Putamen (tissue), 1 donor: ENCODE data around the gene ELMO1.

ENCODE experiments used
- DNase-seq: peaks from one replicate; pipeline ENCODE4 v3.0.0-alpha.2; 2016; ENCODE audit warnings: low spot score

Gene ELMO1

DNA sequence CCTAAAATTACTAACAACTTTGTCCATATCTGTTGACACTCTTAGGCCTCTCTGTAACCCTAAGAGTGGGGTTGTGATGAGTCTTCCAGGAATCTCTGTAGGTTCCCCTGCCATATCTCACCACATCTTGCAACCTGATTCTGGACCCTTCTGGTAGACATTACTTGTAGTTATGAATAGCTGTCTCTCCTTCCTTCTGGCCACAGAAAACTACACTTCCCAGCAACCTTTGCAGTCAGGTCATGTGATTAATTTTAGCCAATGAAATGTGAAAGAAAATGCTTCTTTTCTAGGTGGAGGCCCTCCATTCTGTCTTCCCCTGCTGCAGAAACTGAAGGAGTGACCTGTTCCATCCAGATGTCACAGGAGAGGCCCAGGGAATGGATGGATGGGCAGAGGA, 576.8 kb downstream of the ELMO1 start:
- DNase-seq, result no peak

DNA sequence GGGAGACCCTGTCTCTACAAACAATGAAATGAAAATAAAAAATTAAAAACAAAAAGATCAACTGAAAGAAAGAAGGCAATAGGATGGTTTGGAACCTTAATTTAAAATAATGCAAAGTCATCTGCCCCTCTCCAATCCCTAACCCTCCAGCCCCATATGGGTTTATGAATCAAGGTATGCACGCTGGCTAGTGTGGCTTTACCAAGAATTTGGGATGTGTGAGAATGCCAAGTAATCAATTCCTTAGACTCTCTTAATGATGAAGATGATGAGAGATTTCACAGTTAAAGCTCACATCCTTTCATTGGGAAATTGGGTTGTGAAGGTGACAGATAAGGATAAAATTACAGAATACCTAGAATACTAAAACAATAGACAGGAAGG, 577.3 kb downstream of the ELMO1 start:
- no peak for DNase-seq

DNA sequence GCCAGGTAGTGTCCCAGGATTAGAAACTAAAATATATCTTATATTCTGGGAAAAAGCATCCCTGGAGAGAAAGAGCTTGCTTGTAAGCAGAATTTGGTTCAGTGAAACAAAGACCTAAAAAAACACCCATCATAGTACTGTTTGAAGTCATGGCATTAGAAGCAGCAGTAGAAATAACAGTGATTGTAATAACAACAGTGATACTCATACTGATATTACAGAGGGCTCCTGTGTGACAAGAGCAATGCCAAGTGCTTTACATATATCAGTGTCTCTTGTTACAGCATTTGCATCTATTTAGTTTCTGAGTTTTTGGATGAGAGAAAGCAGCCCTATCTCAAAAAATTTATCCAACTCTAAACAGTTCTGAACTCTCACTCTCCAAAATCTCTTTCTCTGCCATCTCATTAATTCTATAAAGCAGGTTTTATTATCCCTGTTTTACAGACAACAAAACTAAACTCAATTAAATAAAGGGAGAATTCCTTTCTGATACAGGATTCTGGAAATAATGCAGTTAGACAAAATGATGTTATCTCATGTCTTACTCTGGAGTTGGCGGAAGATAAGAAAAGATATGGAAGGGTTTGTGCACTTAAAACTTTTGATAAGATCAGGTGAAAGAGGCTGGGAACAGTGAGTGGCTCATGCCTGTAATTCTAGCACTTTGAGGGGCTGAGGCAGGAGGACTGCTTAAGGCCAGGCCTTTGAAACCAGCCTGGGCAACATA, 577.9 kb downstream of the ELMO1 start:
- no peak for DNase-seq

DNA sequence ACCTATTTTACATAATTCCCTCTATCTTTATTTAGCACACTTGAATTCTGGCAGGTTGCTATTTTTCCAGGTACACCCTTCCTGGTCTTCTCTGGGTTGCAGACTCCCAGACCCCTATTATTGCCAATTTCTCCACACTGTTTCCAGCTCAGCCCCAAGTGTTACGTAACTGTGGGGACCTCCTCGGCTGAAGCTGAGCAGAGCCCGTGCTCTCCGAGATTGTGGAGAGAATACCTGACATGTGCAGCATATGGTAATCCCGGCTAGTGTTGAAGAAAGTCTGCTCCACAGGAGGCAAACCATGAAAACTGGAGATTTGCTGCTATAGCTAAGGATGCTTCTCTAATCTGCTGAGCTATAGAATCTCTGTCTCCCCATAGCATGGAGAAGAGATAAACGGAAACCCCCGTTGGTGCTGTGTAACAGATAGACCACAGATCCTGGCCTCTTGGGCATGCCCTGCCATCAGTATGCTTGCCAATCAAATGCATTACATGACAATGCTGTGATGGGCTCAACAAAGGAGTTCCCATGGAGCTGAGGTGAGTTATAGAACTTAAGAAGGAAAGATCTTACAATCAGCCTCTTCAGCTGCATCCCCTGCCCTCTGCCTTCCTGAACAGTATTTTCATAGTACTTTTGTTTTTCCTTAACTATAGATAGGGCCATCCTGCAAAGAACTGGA, 579.8 kb downstream of the ELMO1 start:
- DNase-seq, result no peak

DNA sequence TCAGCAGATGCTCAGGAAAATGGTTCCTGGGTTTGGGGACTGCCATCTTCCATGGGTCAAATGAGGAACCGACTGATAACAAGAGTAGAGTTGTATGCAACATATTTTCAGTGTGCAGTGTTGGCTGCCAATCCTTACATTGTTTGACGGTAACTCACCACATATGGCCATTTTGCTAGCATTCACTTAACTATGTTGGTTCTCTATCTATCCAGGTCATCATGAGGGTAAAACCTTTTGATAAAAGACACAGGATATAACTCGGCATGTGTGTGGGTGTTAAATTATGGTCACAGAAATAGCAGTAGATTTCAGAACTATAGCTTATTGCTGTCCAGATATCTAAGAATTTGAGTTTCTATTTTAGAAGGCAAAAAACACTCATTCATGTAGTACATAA, 583.6 kb downstream of the ELMO1 start:
- DNase-seq, result no peak

DNA sequence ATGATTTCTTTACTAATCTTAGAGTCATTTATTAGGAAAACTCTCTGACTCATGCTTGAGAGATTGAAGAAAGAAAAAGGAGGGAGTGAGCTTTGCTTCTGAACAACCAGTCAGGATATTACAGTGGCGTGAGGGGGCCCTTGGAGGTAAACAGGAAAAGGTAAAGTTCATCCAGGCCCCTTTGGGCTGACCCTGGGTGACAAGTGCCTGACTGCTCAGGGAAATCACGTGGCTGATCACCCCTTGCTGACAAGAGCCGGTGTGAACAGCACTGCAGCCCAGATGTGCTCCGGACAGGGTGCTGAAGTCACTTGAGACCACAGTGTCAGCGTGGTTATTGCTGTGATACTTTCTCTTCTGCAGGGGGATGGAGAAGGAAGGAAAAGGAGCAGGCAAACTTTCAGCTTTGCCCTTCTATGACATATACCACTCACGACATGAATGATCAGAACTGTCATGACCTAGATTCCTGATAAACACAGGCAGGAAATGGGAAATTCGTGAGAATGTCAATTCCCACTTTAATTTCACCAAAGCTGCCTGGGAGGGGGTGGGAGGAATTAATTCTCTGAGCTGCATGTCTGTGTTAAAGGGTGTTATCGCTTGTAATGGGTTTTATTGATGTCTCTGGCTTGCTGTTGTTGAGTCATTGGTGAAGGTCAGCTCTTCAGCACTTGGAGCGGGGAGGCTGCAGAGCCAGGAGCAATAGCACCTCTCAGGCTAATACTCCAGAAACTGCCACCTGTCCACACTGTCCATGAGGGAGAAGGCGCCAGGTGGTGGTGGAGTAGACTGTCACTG, 584.6 kb downstream of the ELMO1 start:
- DNase-seq, result peak; percentile 71

DNA sequence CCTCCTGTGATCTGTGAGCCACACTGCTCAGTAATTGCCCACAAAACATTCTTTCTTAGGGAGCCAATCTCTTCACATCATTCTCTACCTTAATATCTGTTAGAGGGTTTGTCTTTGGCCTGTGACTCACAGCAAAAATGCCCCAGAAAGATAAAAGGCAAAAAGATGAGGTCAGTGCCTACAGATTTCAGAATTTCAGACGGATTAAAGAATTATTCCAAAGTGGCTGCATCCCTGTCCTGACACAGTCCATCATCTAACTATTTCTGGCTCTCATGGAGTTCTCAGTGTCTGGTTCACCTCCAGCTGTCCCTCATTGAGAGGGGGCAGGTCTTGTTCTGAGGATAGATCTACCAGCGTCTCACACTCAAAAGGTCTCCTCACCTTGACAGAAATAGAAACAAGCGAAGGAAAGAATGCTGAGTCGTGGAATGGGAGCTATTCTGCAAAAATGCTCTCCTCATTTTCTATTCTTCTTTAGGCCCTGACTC, 585.8 kb downstream of the ELMO1 start:
- DNase-seq, result no peak

DNA sequence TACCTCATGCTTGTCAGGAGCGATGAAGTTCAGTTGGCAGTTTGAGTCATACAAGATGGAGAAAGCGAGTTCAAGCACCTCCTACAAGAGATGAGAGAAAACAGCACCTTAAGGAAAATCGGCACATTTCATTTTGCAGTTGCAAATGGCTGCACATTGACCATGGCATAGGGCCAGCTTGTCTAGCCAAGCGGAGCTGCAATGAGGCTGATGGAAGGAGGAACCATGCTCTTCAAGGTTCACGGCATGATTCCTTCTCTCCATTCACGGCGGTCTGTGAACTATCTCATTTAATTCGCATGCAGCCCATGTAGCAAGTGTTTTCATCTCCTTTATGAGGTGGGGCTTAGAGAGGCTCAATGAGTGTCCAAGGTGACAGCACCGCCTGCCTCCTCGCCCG, 587.0 kb downstream of the ELMO1 start:
- DNase-seq, result no peak

DNA sequence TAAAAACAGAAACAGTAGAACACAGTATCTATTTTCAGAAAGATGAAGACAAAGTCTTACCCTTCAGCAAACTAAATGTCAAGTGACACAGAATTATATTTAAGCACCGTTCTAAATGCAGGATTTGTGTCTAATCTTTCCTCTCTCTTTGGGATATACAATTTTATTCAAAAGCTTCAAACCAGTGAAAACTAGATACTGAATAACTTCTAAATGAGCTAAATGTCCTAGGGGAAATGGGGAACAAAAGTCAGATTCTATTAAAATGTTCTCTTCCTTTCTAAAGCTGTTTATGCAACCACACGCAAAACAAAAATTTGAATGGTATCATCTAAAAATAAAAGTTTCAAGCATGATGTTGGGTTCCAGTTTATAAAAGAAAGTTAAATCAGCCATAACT, 588.0 kb downstream of the ELMO1 start:
- no peak for DNase-seq

DNA sequence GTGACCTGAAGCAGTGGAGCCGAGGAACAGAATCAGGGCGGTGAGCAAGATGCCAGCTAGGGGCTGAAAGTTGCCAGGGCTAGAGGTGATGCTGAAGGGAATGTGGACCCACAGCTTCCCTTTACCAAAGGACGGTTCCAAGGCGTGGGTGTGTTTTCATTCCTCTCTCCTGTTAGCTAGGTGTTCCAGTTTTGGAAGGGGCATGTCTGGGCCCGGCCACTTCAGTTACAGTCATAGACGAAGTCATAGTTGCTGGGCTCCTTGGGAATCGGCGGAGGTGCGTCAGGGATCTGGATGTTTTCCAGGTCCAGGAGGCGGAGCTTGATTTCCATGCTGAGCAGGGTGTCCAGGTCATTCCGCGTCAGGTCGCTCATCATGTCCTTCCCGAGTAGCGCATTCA, 593.3 kb downstream of the ELMO1 start:
- no peak for DNase-seq

DNA sequence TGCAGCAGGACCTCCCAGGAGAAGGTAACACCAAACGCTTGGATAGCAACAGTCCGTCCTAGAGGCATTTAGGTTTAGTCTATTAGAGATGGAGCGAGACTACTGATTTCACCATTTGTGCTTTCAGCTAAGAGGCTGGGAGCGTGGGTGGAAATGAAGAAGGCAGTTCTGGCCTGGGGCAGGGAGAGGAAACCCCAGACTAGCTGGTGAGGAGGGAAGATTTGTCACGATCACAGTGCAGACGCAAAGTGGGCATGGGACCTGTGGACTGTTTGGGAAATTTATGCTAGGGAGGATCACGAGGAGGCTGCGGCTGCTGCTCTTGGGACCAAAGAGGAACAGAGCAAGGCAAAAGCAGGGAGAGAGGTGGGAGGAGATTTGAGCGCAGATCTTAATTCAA, 594.0 kb downstream of the ELMO1 start:
- no peak for DNase-seq

DNA sequence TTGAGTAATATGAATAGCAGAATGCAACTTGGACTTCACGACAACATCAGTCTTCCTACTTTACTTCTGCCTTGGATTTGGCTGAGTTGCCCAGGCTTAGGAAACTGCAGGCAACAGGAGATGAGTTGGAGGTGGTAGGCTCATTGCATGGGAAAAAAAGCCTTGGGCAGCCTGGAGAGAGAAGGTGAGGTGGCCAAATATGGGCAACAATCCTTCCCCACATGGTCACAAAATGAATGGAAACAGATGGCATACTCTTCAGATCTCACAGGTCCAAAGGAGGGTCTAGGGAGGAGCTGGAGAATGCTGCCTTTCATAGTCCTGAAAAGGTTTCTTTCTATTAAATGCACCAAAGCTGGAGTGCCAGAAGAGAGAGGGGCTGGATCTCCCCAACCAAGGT, 595.7 kb downstream of the ELMO1 start:
- no peak for DNase-seq

DNA sequence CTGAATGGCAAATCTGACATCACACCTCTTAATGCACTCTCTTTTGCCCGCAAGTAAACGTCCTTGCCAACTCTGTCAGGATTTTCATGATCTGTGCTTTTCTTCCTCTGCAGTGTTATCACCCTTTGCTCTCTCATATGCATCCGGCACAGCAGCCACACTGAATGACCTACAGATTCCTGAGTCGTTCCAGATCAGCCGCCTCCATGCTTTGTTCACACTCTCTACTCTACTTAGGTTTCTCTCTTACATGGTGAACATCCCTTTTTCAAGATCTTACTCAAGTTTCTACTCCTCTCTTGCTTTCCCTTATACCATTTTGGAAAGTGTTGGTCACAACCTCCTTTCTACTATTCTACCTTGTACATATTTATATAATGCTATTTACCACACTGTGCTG, 596.6 kb downstream of the ELMO1 start:
- no peak for DNase-seq

DNA sequence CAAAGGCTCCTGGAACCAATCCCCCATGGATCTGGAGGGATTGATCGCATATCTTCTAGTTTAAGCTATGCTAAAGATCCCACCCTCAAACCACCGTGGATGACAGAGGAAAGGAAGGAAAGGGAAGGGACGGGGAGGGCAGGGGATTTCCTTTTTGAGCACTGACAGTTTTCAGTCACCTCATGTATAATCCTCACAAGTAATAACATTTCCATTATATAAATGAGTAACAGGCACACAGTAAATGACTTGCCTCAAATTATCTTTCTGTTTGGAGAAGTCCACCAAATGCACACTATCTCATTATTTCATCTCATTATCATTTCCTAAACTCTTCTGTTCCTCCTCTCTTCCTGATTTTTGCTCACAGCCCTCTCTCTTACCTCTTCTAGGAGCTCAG, 597.3 kb downstream of the ELMO1 start:
- no peak for DNase-seq

DNA sequence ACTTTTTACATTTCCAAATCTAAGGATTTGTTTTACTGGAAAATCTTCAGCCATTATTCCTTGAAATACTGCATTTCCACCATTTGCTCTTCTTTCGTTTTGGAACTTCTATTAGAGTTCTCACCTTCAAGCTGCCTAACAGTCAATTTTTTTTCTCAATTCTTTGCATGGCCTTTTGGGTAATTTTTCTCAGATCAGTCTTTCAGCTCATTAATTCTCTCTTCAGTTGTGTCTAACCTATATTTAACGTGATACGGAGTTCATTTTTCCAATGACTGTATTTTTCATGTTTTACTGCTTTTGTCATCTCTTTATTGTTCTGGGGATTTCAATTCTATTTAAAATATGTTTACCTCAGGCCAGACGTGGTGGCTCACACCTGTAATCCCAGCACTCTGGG, 600.7 kb downstream of the ELMO1 start:
- no peak for DNase-seq

DNA sequence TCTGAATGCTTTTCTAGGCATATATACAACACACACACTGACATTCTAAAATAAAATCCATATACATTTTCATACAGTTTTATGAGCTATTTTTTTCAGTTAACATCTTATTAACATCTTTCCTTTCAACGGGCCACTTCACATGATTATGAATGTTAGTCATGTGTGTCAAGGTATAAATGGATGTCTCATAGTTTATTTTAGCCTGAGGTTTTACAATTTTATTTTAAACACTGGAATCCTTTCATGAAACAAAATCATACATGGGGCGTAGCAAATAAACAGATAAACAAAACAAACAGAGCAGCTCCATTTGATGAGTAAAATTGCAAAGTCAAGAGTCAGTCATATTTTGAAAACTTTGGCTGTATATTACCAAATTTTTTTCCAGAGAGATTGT, 604.3 kb downstream of the ELMO1 start:
- DNase-seq, result no peak

DNA sequence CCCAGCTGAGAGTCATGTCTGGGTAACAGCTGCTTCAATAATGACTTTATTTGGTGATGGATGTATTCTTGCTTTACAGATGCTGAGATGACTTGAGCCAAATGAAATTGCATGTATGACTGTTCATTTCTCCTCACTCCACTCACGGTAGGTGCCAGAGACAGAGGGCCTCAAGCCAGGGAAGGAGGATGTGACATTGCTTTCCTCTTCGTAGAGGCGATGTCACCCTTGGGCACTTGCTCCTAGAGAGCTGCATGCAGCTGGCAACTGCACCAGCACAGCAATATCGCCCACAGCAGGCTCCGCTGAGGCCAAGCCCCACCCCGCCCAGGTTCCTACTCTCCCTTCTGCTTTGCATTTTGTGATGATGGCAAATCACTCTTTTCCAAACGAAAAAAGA, 607.8 kb downstream of the ELMO1 start:
- DNase-seq, result no peak

DNA sequence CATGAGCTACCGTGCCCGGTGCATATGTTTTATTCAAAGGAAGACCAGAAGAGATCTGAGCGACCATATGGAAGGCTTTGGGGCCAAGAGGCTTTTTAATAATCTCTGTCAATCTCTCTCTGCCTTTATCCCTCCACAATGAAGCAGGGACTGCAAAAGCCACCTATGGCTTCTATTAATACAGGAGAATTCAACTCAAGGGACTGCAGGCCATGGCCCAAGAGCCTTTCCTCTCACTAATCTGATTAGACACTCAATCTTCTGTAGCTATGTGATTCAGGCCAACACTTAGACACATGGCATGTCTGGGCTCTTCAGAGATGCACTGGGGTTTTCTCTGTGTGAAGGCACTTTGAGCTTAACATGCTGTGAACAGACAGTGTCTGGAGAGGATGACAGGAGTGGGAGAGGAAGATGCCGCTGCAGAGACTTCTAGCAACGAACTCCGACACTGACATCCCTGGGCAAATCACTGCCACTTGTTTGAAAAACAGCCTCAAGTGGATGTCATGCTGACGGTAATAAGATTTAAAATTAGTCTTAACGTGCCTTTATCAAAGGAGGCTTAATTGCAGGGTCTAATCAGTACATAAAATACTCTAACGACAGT, 609.9 kb downstream of the ELMO1 start:
- DNase-seq, result no peak

DNA sequence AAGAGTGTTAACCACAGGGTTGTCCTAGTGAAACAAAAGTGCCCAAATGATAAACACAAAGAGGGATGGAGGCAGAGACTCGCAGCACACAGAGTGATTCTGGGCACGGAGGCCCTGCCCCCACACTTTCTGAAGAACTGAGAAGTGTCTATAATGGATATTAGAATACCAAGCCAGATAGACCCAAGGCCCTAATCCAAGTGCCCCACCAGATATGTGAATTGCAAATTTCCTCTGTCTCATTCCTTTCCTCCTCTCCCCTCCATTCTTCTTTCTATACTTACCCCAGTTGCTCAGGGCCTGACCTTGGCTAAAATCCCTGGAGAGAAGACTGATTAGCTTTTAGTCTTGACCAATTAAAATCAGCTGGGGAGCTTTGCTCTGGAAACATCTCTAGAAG, 617.6 kb downstream of the ELMO1 start:
- no peak for DNase-seq

DNA sequence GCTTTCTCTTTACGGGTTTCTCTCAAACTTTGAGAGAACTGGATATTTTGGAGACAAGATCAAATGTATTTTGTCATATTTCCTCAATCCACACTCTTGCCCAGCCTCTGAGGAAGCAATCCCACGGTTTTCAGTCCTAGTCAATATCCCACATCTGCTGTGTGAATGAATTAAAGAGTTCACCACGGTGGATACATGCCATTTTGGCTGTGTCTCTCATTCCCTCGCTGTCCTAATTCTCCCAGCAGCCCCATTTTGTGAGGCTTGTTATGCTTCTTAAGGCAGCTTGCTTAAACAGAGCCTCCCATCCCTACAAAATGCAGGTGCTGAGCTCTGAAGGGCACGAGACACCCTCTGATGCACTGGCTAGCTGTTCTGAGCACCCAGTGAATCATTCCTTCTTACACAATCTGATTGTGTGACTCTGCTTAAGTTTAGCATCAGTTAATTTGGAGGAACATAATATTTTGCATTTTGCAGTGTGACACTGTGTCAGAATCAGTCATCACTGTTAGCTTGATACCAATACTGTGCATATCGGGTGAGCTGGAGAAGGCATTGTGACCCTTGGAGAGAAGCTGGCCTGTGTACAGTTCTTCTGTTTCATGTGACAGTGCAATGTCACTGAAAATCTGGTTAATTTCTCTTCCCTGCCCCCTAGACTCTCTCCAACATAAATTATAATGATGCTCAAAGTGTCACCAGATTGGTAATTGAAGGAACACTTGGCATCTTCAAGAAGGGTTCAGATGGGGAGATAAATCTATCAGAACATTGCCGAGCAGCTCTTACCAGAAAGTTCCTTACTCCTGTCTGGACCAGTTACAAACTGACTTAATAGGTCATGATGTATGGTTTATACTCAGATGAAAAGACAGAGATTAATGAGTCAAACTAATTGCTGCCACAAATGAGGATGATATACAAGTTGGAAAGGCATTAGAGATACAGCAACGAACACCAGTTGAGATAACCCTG, 620.6 kb downstream of the ELMO1 start:
- no peak for DNase-seq

DNA sequence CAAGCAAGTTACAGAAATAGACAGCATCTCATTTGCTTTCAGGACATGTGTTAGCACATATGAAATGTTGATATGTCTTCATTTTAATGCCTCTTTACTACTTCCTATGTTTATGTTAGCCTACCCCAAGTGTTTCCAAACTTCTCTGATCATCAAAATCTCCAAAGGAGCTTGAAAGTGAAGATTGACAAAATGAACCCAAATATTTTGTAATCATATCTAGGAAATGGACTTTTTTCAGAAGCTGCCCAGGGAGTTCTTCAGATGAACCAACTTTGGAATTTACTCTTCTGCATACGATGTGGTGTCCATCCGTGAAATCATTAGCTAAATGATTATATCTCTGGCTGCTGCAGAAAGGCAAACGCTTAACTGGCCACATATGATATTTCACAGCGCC, 623.2 kb downstream of the ELMO1 start:
- no peak for DNase-seq
